A673 (cell line): ENCODE results near the gene PSMB8.

Source experiments
- EZH2 ChIP-seq: fragments of 200-600 bp; sonication (generic); IDR thresholded peaks from 2 replicates; pipeline ENCODE4 v1.6.1; 2017; ENCODE audit warnings: borderline replicate concordance, low read depth, mild to moderate bottlenecking, mixed read lengths, antibody characterized with exemption, low read length; ENCODE audit not compliant: poor library complexity, severe bottlenecking
- TF ChIP-seq, protein P1 (sequence below): fragments of 300-800, 200-600 bp; sonication (generic); conservative IDR thresholded peaks from 2 replicates; pipeline ENCODE4 v1.5.1; 2017; ENCODE audit warnings: low read depth, mild to moderate bottlenecking, antibody characterized with exemption, low read length, moderate library complexity, mixed read lengths

DNA sequence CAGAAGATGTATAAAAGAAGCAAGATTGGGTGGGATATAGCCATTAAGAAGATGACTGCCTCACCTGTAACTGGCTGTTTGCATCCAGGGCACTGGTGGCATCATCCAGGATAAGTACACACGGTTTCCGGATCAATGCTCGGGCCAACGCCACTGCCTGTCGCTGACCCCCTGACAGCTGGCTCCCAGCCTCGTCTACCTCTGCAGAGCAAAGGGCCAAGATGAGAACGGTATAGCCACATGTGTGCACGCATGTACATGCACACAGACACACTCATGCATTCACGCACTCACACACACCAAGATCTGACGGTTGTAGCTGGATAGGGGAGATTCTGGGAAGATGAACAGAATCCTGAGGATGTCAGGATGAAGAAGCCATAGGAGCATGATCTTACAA is 3.2 kb upstream of the PSMB8 start:
- TF ChIP-seq, protein P1, sequence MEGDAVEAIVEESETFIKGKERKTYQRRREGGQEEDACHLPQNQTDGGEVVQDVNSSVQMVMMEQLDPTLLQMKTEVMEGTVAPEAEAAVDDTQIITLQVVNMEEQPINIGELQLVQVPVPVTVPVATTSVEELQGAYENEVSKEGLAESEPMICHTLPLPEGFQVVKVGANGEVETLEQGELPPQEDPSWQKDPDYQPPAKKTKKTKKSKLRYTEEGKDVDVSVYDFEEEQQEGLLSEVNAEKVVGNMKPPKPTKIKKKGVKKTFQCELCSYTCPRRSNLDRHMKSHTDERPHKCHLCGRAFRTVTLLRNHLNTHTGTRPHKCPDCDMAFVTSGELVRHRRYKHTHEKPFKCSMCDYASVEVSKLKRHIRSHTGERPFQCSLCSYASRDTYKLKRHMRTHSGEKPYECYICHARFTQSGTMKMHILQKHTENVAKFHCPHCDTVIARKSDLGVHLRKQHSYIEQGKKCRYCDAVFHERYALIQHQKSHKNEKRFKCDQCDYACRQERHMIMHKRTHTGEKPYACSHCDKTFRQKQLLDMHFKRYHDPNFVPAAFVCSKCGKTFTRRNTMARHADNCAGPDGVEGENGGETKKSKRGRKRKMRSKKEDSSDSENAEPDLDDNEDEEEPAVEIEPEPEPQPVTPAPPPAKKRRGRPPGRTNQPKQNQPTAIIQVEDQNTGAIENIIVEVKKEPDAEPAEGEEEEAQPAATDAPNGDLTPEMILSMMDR, result no peak
- no peak for TF ChIP-seq EZH2
